Ascending aorta (tissue), 2 donors: ENCODE data around the gene GPR61. TPM values are rescaled to one million over a fixed set of nuclear protein-coding genes. Genes with fewer than 3 reads are reported as not detected.

ENCODE experiments used
- DNase-seq, 2 donors: peaks; one replicate each; pipeline ENCODE4 v3.0.0-alpha.2; 2019; ENCODE audit warnings: low spot score in 2 of 2
- H3K27ac ChIP-seq, 2 donors: fragments of 200-600 bp; sonication (generic); one replicate each; pipeline ENCODE4 v1.5.1; 2016 to 2017; ENCODE audit warnings: mild to moderate bottlenecking in 1 of 2
- H3K27me3 ChIP-seq: fragments of 200-600 bp; sonication (generic); one replicate; pipeline ENCODE4 v1.5.1; 2017
- H3K36me3 ChIP-seq, 2 donors: fragments of 200-600 bp; sonication (generic); one replicate each; pipeline ENCODE4 v1.5.1; 2016
- H3K4me1 ChIP-seq, 2 donors: fragments of 200-600 bp; sonication (generic); one replicate each; pipeline ENCODE4 v1.5.1; 2016 to 2017; ENCODE audit warnings: mild to moderate bottlenecking in 1 of 2
- H3K4me3 ChIP-seq, 2 donors: fragments of 200-600 bp; sonication (generic); one replicate each; pipeline ENCODE4 v1.5.1; 2016 to 2017; ENCODE audit warnings: mild to moderate bottlenecking in 1 of 2
- H3K9me3 ChIP-seq, 2 donors: fragments of 200-600 bp; sonication (generic); one replicate each; pipeline ENCODE4 v1.5.1; 2016
- CTCF ChIP-seq, 3 experiments: fragments of 200-600 bp in 2 of 3; fragments of 450-650 bp in 1 of 3; sonication (generic) in 2 of 3; IDR thresholded peaks; one replicate each; pipeline ENCODE4 v1.5.1; 2016 to 2019; ENCODE audit warnings: antibody characterized with exemption in 3 of 3, mild to moderate bottlenecking in 1 of 3, moderate library complexity in 1 of 3
- intact Hi-C: fragments of 100-400 bp; cut with DNase I; formaldehyde crosslinking; loops from one replicate; pipeline ENCODE4 v1.15.1; 2023
- total RNA-seq: library from RNA; depleted of rRNA; stranded (reverse); fragments of >200 nt; gene quantifications from one replicate; pipeline ENCODE4 v1.1.0, GENCODE V29; 2016

The GPR61 gene
- total RNA-seq, 1 donor from 2014 or later = not detected

DNA sequence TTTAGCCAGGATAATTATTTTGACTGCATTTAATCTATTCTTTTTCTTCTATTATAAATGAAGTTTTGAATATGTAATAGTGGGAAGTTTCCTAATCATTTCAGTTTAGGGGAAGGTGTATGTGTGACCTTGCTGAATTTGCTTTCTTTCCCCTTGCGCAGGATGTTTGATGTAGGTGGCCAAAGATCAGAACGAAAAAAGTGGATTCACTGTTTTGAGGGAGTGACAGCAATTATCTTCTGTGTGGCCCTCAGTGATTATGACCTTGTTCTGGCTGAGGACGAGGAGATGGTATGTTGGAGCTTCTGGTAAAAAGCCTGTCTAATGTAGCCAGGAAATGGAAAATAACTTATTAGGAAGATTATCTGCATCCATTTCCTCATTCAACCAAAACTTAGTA, 46.4 kb downstream of the GPR61 start:
- no peaks in the 10 kb centered on the region for H3K27me3 ChIP-seq

DNA sequence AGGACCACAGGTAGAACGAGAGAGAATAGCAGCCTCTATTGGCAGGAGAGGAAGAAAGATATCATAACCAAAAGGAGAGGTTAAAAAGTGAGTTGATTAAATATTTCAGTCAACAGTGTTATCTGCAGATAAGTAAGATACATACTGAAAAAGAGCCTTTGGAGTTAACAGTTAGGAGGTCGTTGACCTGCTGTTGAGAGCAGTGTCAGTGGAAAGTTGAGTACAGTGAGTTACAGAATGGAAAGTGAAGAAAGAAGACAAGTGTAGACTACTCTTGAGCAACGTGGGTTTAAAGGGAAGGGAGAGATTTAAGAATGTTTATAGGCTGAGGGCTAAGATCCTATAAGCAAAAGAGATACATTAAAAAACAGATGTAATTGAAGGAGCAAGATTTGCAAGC, 49.5 kb downstream of the GPR61 start:
- Histone ChIP-seq H3K4me3 (no peak overlapping the region), H3K27ac (no peak overlapping the region), H3K4me1 (no peaks in the 10 kb centered on the region), H3K27me3 (no peaks in the 10 kb centered on the region), H3K9me3 (no peaks in the 10 kb centered on the region), H3K36me3 (peaks cover 54 to 72% of the 10 kb centered on the region in 2 donors)
- no peak for DNase-seq
- no peak for TF ChIP-seq CTCF (IDR thresholded peaks at IDR 0.05)
- intact Hi-C loops = no loop called here

More for the DNA sequence above, 46.4 kb downstream of the GPR61 start:
- intact Hi-C loops = no loop called here
- no peak overlapping the region for H3K4me3 ChIP-seq
- no peaks in the 10 kb centered on the region for H3K9me3 ChIP-seq
- no peak overlapping the region for H3K27ac ChIP-seq
- no peak for DNase-seq
- no peak for TF ChIP-seq CTCF (IDR thresholded peaks at IDR 0.05)
- no peaks in the 10 kb centered on the region for H3K4me1 ChIP-seq
- peaks cover 44 to 78% of the 10 kb centered on the region in 2 donors for H3K36me3 ChIP-seq

GRCh38 chr1:109589679-109590078, 50.0 kb downstream of the GPR61 start:
- H3K36me3 ChIP-seq = peaks cover 49 to 71% of the 10 kb centered on the region in 2 donors

GRCh38 chr1:109592916-109593315, 53.2 kb downstream of the GPR61 start:
- Histone ChIP-seq H3K27me3 (no peaks in the 10 kb centered on the region), H3K27ac (no peak overlapping the region), H3K4me3 (no peak overlapping the region), H3K36me3 (peaks cover 35 to 64% of the 10 kb centered on the region in 2 donors), H3K4me1 (no peaks in the 10 kb centered on the region), H3K9me3 (no peaks in the 10 kb centered on the region)
- intact Hi-C loops = loop anchor here (1.0 kb wide), 1 partner anchor 33 kb away; no protein-coding TSS in a partner anchor
- DNase-seq = no peak
- no peak for TF ChIP-seq CTCF (IDR thresholded peaks at IDR 0.05)

More at GRCh38 chr1:109589679-109590078, 50.0 kb downstream of the GPR61 start:
- Histone ChIP-seq H3K27me3 (no peaks in the 10 kb centered on the region), H3K4me1 (no peaks in the 10 kb centered on the region), H3K9me3 (no peaks in the 10 kb centered on the region), H3K4me3 (no peak overlapping the region), H3K27ac (no peak overlapping the region)
- TF ChIP-seq CTCF (IDR thresholded peaks at IDR 0.05) = no peak
- no peak for DNase-seq
- intact Hi-C loops = no loop called here

- no peak overlapping the region for H3K4me3 ChIP-seq
- intact Hi-C loops = no loop called here
- no peak for TF ChIP-seq CTCF (IDR thresholded peaks at IDR 0.05)
- H3K4me1 ChIP-seq = no peaks in the 10 kb centered on the region
- DNase-seq = no peak
- H3K9me3 ChIP-seq = no peaks in the 10 kb centered on the region
- no peak overlapping the region for H3K27ac ChIP-seq
- no peaks in the 10 kb centered on the region for H3K27me3 ChIP-seq
- H3K36me3 ChIP-seq = peaks cover 32 to 47% of the 10 kb centered on the region in 2 donors
These were observed 55.9 kb downstream of the GPR61 start for GRCh38 chr1:109595531-109595930.

Other genes starting within 250 kb of the GPR61 start
- not detected for gene MYBPHL, start 232.9 kb upstream of the GPR61 start, total RNA-seq
- gene SORT1, start 142.0 kb upstream of the GPR61 start, total RNA-seq = 111 TPM
- gene PSMA5, start 113.4 kb upstream of the GPR61 start, total RNA-seq = 2.6 TPM
- gene SYPL2, start 73.3 kb upstream of the GPR61 start, total RNA-seq = 8.1 TPM
- 5.9 TPM for gene ATXN7L2, start 56.0 kb upstream of the GPR61 start, total RNA-seq
- 26.8 TPM for gene CYB561D1, start 45.8 kb upstream of the GPR61 start, total RNA-seq
- 4.7 TPM for gene AMIGO1, start 30.1 kb upstream of the GPR61 start, total RNA-seq
- gene GNAI3, start 8.7 kb downstream of the GPR61 start, total RNA-seq = 2.8 TPM
- gene GNAT2, start 79.7 kb downstream of the GPR61 start, total RNA-seq = not detected
- gene AMPD2, start 80.0 kb downstream of the GPR61 start, total RNA-seq = 74.2 TPM
- gene GSTM4, start 116.2 kb downstream of the GPR61 start, total RNA-seq = 27.8 TPM
- 20.3 TPM for gene GSTM2, start 128.2 kb downstream of the GPR61 start, total RNA-seq
- gene GSTM1, start 147.9 kb downstream of the GPR61 start, total RNA-seq = 89.4 TPM
- gene GSTM5, start 172.4 kb downstream of the GPR61 start, total RNA-seq = 23.3 TPM
- 59.2 TPM for gene GSTM3, start 201.2 kb downstream of the GPR61 start, total RNA-seq
- gene EPS8L3, start 224.1 kb downstream of the GPR61 start, total RNA-seq = not detected